Upper lobe of left lung (tissue), 4 donors: ENCODE results near the gene PRAMEF12.

Experiments
- EP300 ChIP-seq, 4 donors: sonication (generic); formaldehyde crosslinking; IDR thresholded peaks; one replicate each; pipeline ENCODE4 v1.5.1; 2017; ENCODE audit warnings: antibody characterized with exemption in 4 of 4, control low read depth in 2 of 4
- POLR2A ChIP-seq, 4 donors: fragments of 450-650 bp; IDR thresholded peaks; one replicate each; pipeline ENCODE4 v1.5.1; 2016 to 2017; ENCODE audit warnings: antibody characterized with exemption in 4 of 4, mild to moderate bottlenecking in 2 of 4
- TF ChIP-seq, protein P1 (sequence below), 6 experiments: fragments of 450-650 bp in 4 of 6; fragments of 200-600 bp in 2 of 6; sonication (generic) in 2 of 6; IDR thresholded peaks; one replicate each; pipeline ENCODE4 v1.5.1; 2016 to 2019; ENCODE audit warnings: antibody characterized with exemption in 6 of 6

DNA sequence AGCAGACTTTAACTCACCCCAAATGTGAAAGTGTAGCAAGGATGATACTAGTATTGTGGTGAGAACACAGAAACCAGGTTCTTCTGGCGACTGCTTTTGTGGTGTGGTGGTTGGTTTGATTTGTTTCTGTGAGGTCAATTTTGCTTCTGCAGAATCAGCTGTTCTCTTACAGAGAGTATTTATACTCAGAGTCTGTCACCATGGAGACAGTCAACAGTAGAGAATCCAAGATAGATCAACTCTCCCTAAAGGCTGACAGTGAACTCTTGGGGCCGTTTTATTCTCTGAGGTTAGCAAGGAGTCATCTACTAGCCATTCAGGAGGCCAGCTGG is 27.6 kb upstream of the PRAMEF12 start, which contains the start of gene CFAP107:
- TF ChIP-seq, protein P1, sequence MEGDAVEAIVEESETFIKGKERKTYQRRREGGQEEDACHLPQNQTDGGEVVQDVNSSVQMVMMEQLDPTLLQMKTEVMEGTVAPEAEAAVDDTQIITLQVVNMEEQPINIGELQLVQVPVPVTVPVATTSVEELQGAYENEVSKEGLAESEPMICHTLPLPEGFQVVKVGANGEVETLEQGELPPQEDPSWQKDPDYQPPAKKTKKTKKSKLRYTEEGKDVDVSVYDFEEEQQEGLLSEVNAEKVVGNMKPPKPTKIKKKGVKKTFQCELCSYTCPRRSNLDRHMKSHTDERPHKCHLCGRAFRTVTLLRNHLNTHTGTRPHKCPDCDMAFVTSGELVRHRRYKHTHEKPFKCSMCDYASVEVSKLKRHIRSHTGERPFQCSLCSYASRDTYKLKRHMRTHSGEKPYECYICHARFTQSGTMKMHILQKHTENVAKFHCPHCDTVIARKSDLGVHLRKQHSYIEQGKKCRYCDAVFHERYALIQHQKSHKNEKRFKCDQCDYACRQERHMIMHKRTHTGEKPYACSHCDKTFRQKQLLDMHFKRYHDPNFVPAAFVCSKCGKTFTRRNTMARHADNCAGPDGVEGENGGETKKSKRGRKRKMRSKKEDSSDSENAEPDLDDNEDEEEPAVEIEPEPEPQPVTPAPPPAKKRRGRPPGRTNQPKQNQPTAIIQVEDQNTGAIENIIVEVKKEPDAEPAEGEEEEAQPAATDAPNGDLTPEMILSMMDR (IDR thresholded peaks at IDR 0.05) = no peak
- no peak for TF ChIP-seq POLR2A (IDR thresholded peaks at IDR 0.05)
- no peak for TF ChIP-seq EP300 (IDR thresholded peaks at IDR 0.05)
